Bronchial epithelial cell (primary cell): Measurements from ENCODE around the gene VSTM5. TPM values are rescaled to one million over a fixed set of nuclear protein-coding genes. Genes with fewer than 3 reads are reported as not detected.
"Not testable (repeated sequence)": the region's sequence is repeated elsewhere in the genome, so short reads cannot be mapped to it uniquely, and the experiment has no call there.

ENCODE experiments used
- DNase-seq: peaks from one replicate; pipeline ENCODE4 v3.0.0-alpha.2; 2010; ENCODE audit warnings: low read depth
- FAIRE-seq: peaks from 2 replicates; lab custom pipeline; 2011; peaks lifted over from hg19 to GRCh38; lab: Jason Lieb, UNC
- H3K27me3 ChIP-seq: 2 replicates; pipeline ENCODE4 v1.5.1; 2011; ENCODE audit warnings: low read length; ENCODE audit not compliant: control insufficient read depth, insufficient read depth
- H3K36me3 ChIP-seq: 2 replicates; pipeline ENCODE4 v1.5.1; 2011; ENCODE audit warnings: low read length; ENCODE audit not compliant: control insufficient read depth, insufficient read depth
- H3K4me3 ChIP-seq: 2 replicates; pipeline ENCODE4 v1.5.1; 2011; ENCODE audit warnings: mild to moderate bottlenecking, low read depth, low read length, control low read depth
- CTCF ChIP-seq: IDR thresholded peaks from 2 replicates; pipeline ENCODE4 v1.5.1; 2011; ENCODE audit warnings: mild to moderate bottlenecking, moderate library complexity, low read length, control low read depth, inconsistent platforms; ENCODE audit not compliant: insufficient read depth, severe bottlenecking
- total RNA-seq: library from RNA; depleted of rRNA; stranded (reverse); fragments of >200 nt; gene quantifications from 2 replicates; pipeline ENCODE4 v1.2.1, GENCODE V29; 2014

Gene VSTM5
- total RNA-seq, 1 donor from 2014 or later: 0.79 TPM

DNA sequence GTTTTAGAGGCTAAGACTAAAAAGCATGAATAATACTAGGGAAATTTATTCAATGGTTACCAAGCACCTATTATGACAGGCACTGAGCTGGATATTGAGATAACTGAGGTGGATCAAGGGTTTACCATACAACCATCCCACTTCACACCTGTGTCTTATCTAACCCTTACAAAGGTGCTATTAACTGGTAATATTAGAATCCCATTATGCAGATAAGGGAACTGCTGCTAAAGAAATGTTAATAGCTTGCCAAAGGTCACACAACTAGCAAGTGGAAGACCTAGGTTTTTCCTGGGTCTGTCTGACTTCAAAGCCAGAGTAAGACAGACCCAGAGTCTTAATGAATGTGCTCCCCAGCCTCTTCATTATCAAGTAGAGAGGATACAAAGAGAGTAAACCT is 21.1 kb upstream of the VSTM5 start:
- Histone ChIP-seq H3K4me3 (no peak overlapping the region), H3K36me3 (no peaks in the 10 kb centered on the region), H3K27me3 (no peaks in the 10 kb centered on the region)
- TF ChIP-seq CTCF: no peak
- DNase-seq (no peak), FAIRE-seq (no peak)

GRCh38 chr11:93870616-93871015 is 20.2 kb upstream of the VSTM5 start:
- Histone ChIP-seq H3K27me3 (no peaks in the 10 kb centered on the region), H3K36me3 (no peaks in the 10 kb centered on the region), H3K4me3 (no peak overlapping the region)
- no peak for TF ChIP-seq CTCF
- DNase-seq: no peak
- no peak for FAIRE-seq

- H3K36me3 ChIP-seq: no peaks in the 10 kb centered on the region
- peak; percentile 86 for FAIRE-seq
- no peak for TF ChIP-seq CTCF
- no peaks in the 10 kb centered on the region for H3K27me3 ChIP-seq
- H3K4me3 ChIP-seq: no peak overlapping the region
- DNase-seq: no peak
Measured at GRCh38 chr11:93869830-93870229, 19.4 kb upstream of the VSTM5 start.

DNA sequence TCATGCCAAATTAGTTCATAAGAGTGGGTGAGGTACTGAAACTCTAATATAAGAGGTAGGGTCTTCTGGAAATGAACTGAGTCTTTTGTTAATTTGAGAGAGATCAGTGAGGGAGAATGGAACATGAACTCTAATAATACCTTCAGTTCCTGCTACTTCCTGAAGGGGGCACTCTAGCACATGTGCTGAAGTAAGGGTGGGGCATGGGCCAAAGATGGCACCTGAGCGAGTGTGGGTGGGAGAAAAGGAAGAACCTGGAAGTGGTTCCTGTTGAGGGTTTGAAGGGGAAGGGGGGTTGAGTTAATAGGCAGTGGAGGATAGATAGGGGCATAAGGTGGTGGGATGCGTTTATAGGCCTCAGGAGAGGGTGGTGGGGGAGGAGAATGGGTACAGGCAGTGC is 18.0 kb upstream of the VSTM5 start:
- DNase-seq, H3K27me3 ChIP-seq, FAIRE-seq, H3K4me3 ChIP-seq, H3K36me3 ChIP-seq: not testable (repeated sequence)
- peak; percentile 18 for TF ChIP-seq CTCF

- no peaks in the 10 kb centered on the region for H3K27me3 ChIP-seq
- no peak for DNase-seq
- no peak for FAIRE-seq
Measured at GRCh38 chr11:93861808-93862207, 11.4 kb upstream of the VSTM5 start.

More at GRCh38 chr11:93861808-93862207, 11.4 kb upstream of the VSTM5 start:
- TF ChIP-seq CTCF: no peak
- Histone ChIP-seq H3K4me3 (no peak overlapping the region), H3K36me3 (no peaks in the 10 kb centered on the region)
